Activated T-helper 2 cell treated with anti-CD3 and anti-CD28 coated beads, Interferon-gamma antibody, Interleukin-2, Interleukin-4, amounts not matched to agents 10 μg/mL and 5 μg/mL and 100 μg/mL, durations not matched to agents 14 hours and 24 hours and 36 hours (primary cell): Measurements from ENCODE around the gene CEP128. TPM values are rescaled to one million over a fixed set of nuclear protein-coding genes. Genes with fewer than 3 reads are reported as not detected.

ENCODE experiments used
- DNase-seq: peaks from one replicate; pipeline ENCODE4 v3.0.0; 2021; ENCODE audit warnings: low spot score
- H3K27ac Mint-ChIP-seq: one replicate; pipeline ENCODE4 v1.8.0; 2021; ENCODE audit warnings: mixed read lengths
- H3K27me3 Mint-ChIP-seq: one replicate; pipeline ENCODE4 v1.8.0; 2021; ENCODE audit warnings: low read depth, mixed read lengths
- H3K36me3 Mint-ChIP-seq: one replicate; pipeline ENCODE4 v1.8.0; 2021; ENCODE audit warnings: low read depth, mixed read lengths
- H3K4me1 Mint-ChIP-seq: one replicate; pipeline ENCODE4 v1.8.0; 2021; ENCODE audit warnings: low read depth, mixed read lengths
- H3K4me3 Mint-ChIP-seq: one replicate; pipeline ENCODE4 v1.8.0; 2021; ENCODE audit warnings: low read depth, mild to moderate bottlenecking, moderate library complexity, mixed read lengths
- H3K9me3 Mint-ChIP-seq: one replicate; pipeline ENCODE4 v1.8.0; 2021; ENCODE audit warnings: mixed read lengths
- intact Hi-C: fragments of 100-400 bp; cut with micrococcal nuclease; formaldehyde crosslinking; loops from one replicate; pipeline ENCODE4 v1.15.1; 2023
- total RNA-seq: library from RNA; stranded (reverse); gene quantifications from 2 replicates; pipeline ENCODE4 v1.2.3, GENCODE V29; 2022

Gene CEP128
- total RNA-seq, 1 donor from 2014 or later, result 18.0 TPM

DNA sequence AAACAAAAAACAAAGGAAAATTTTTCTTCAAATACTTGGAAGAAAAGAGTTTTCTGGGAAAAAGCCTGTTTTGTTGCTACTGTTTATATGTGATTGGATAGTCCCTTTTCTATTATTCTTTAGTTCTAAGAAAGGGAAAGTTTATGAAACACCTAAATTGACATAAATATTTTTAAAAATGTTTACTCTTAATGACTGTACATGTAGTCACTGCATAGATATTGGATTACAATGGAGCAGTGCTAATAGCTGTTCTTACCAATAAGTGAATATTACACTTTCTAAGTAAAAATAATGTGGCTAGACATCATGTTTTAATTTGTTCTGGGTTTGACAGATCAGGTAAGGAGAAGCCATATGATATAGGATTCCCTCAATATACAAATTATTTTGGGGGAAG is 377.5 kb downstream of the CEP128 start:
- no peak for DNase-seq
- no peak overlapping the region for H3K4me3 Mint-ChIP-seq
- no peak overlapping the region for H3K27ac Mint-ChIP-seq
- peaks cover 3% of the 10 kb centered on the region for H3K4me1 Mint-ChIP-seq
- intact Hi-C loops, result no loop called here
- H3K27me3 Mint-ChIP-seq, result no peaks in the 10 kb centered on the region
- H3K9me3 Mint-ChIP-seq, result no peaks in the 10 kb centered on the region
- H3K36me3 Mint-ChIP-seq, result no peaks in the 10 kb centered on the region

DNA sequence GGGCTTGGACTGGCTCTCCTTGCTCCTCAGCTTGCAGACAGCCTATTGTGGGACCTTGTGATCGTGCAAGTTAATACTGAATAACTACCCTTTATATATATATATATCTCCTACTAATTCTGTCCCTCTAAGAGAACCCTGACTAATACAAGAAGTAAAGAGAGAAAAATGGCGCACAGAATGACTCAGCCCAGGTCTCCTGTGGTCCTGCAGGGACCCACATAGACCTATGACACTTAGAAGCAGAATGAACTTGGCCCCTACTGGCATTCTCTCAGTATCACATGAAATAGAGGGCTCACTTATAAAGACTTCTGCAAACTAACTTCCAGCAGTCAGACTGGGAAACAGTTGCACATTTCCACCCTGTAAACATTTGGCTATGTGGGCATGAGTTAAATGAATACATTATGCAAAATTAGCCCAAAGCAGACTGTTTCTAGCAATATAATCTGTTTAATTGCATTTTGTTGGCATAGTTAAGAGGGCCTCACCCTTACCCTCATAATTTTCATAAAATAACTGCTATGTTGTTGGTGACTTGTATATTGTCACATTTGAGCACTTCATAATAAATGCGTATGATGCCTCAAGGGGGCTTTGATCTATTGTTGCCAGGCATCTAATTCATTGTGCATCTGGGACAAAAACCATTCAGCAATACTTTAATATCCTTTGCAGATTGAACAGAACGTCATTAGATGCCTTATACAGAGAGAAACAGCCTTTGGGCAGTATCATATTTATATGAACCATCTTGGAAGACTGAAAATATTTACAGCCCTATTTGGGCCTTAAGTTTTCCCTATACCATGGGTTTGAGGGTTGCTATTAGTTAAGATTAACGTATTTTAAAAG is 380.5 kb downstream of the CEP128 start:
- no peaks in the 10 kb centered on the region for H3K9me3 Mint-ChIP-seq
- H3K4me1 Mint-ChIP-seq, result no peaks in the 10 kb centered on the region
- H3K36me3 Mint-ChIP-seq, result no peaks in the 10 kb centered on the region
- no peak overlapping the region for H3K27ac Mint-ChIP-seq
- H3K4me3 Mint-ChIP-seq, result no peak overlapping the region
- no peaks in the 10 kb centered on the region for H3K27me3 Mint-ChIP-seq
- DNase-seq, result no peak
- intact Hi-C loops, result no loop called here

DNA sequence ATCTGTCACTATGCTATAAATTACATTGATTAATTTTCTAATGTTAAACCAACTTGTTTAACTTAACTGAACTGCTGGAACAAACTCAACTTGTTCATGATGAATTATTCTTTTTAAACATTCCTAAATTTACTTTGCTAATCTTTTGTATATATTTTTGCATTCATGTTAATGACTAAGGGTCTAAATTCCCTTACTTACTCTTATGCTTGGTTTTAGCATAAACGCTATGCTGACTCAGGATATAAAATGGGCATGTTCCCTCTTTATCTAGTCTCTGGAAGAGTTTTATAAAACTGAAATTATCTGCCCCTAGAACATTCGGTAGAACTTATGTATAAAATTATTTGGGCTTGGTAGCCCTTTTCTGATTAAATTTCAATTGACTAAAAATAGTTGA is 387.4 kb downstream of the CEP128 start:
- H3K27me3 Mint-ChIP-seq, result no peaks in the 10 kb centered on the region
- H3K9me3 Mint-ChIP-seq, result no peaks in the 10 kb centered on the region
- H3K36me3 Mint-ChIP-seq, result no peaks in the 10 kb centered on the region
- DNase-seq, result no peak
- H3K27ac Mint-ChIP-seq, result no peak overlapping the region
- H3K4me1 Mint-ChIP-seq, result no peaks in the 10 kb centered on the region
- intact Hi-C loops, result no loop called here
- H3K4me3 Mint-ChIP-seq, result no peak overlapping the region

GRCh38 chr14:80549141-80549540 is 392.4 kb downstream of the CEP128 start:
- H3K9me3 Mint-ChIP-seq, result no peaks in the 10 kb centered on the region
- intact Hi-C loops, result no loop called here
- no peaks in the 10 kb centered on the region for H3K4me1 Mint-ChIP-seq
- no peak for DNase-seq
- H3K27me3 Mint-ChIP-seq, result no peaks in the 10 kb centered on the region
- no peaks in the 10 kb centered on the region for H3K36me3 Mint-ChIP-seq
- H3K4me3 Mint-ChIP-seq, result no peak overlapping the region
- H3K27ac Mint-ChIP-seq, result no peak overlapping the region

- Mint-ChIP-seq H3K36me3 (no peaks in the 10 kb centered on the region), H3K4me3 (no peak overlapping the region), H3K27ac (no peak overlapping the region), H3K4me1 (no peaks in the 10 kb centered on the region), H3K27me3 (no peaks in the 10 kb centered on the region), H3K9me3 (no peaks in the 10 kb centered on the region)
- intact Hi-C loops, result no loop called here
- DNase-seq, result no peak
These were observed 395.3 kb downstream of the CEP128 start for GRCh38 chr14:80545935-80546854.

DNA sequence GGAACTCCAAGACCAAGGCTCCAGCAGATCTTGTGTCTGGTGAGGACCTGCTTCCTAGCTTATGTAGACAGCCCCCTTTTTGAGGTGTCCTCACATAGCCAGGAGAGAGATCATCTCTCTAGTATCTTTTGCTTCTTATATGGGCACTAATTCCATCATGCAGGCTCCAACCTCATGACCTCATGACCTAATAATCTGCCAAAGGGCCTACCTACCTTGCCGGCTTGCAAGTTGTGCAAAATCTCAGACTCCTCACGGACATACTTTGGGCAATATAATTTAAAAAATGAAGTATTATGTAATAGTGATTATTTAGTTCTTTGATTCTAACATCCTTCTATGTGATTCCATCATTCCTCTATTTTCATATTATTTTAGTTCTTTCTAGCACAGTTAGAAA is 397.2 kb downstream of the CEP128 start:
- H3K4me1 Mint-ChIP-seq, result no peaks in the 10 kb centered on the region
- intact Hi-C loops, result no loop called here
- no peaks in the 10 kb centered on the region for H3K9me3 Mint-ChIP-seq
- H3K27ac Mint-ChIP-seq, result no peak overlapping the region
- no peak for DNase-seq
- no peak overlapping the region for H3K4me3 Mint-ChIP-seq
- no peaks in the 10 kb centered on the region for H3K27me3 Mint-ChIP-seq
- no peaks in the 10 kb centered on the region for H3K36me3 Mint-ChIP-seq

- H3K4me1 Mint-ChIP-seq, result no peaks in the 10 kb centered on the region
- no peaks in the 10 kb centered on the region for H3K36me3 Mint-ChIP-seq
- no peak overlapping the region for H3K27ac Mint-ChIP-seq
- no peak overlapping the region for H3K4me3 Mint-ChIP-seq
- no peak for DNase-seq
- no peaks in the 10 kb centered on the region for H3K27me3 Mint-ChIP-seq
- H3K9me3 Mint-ChIP-seq, result no peaks in the 10 kb centered on the region
- intact Hi-C loops, result no loop called here
These were observed 398.3 kb downstream of the CEP128 start for GRCh38 chr14:80543211-80543610.

- H3K4me1 Mint-ChIP-seq, result no peaks in the 10 kb centered on the region
- no peak overlapping the region for H3K27ac Mint-ChIP-seq
- intact Hi-C loops, result no loop called here
- H3K36me3 Mint-ChIP-seq, result no peaks in the 10 kb centered on the region
- no peaks in the 10 kb centered on the region for H3K9me3 Mint-ChIP-seq
- H3K4me3 Mint-ChIP-seq, result no peak overlapping the region
- no peaks in the 10 kb centered on the region for H3K27me3 Mint-ChIP-seq
- DNase-seq, result no peak
These were observed 402.7 kb downstream of the CEP128 start for GRCh38 chr14:80538633-80539375.

GRCh38 chr14:80537626-80538025 is 403.9 kb downstream of the CEP128 start:
- Mint-ChIP-seq H3K9me3 (no peaks in the 10 kb centered on the region), H3K27me3 (no peaks in the 10 kb centered on the region), H3K4me3 (no peak overlapping the region), H3K36me3 (no peaks in the 10 kb centered on the region), H3K4me1 (no peaks in the 10 kb centered on the region), H3K27ac (no peak overlapping the region)
- intact Hi-C loops, result no loop called here
- no peak for DNase-seq

DNA sequence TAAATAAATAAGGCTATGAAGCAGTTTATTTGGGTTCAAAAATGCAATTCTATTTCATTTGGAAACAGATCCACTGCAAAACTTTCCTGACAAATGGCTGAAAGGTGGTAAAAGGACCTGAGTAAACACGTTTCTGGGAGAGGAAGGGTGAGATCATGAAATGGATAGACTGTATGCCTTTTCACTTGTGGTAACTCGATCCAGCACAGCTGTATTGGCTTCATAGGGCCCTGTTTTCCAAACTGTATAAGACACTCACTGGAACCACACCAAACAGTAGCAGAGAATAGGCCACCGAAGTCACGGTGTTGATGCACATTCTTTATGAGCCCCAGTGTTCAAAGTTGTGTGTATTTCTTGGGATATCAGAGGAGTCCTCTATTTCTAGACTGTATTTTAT is 405.1 kb downstream of the CEP128 start:
- Mint-ChIP-seq H3K27me3 (no peaks in the 10 kb centered on the region), H3K36me3 (no peaks in the 10 kb centered on the region), H3K9me3 (no peaks in the 10 kb centered on the region), H3K27ac (no peak overlapping the region), H3K4me1 (no peaks in the 10 kb centered on the region), H3K4me3 (no peak overlapping the region)
- DNase-seq, result no peak
- intact Hi-C loops, result no loop called here

DNA sequence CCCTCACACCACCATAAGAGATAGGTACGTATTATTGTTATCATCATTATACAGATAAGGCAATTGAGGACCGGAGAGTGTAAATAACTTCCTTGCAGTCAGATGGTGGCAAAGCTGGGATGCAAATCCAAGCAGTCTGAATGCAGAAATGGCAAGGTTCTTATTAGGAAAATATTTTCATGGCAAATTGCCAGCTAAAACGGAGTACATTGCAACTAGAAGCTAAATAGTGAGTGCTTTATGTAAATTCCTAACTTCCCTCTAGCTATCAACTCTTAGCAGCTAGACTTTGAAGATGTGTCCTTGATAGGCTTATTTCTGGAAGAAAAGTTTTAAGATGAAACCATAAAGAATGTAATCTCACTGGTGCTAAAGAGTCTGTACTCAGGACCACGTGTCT is 406.4 kb downstream of the CEP128 start:
- Mint-ChIP-seq H3K4me1 (no peaks in the 10 kb centered on the region), H3K36me3 (no peaks in the 10 kb centered on the region), H3K27me3 (no peaks in the 10 kb centered on the region), H3K9me3 (no peaks in the 10 kb centered on the region), H3K27ac (no peak overlapping the region), H3K4me3 (no peak overlapping the region)
- intact Hi-C loops, result no loop called here
- no peak for DNase-seq

GRCh38 chr14:80523518-80524117 is 417.9 kb downstream of the CEP128 start:
- Mint-ChIP-seq H3K27me3 (no peaks in the 10 kb centered on the region), H3K4me1 (no peaks in the 10 kb centered on the region), H3K36me3 (no peaks in the 10 kb centered on the region)

More at GRCh38 chr14:80523518-80524117, 417.9 kb downstream of the CEP128 start:
- Mint-ChIP-seq H3K4me3 (no peak overlapping the region), H3K27ac (no peak overlapping the region), H3K9me3 (no peaks in the 10 kb centered on the region)
- no peak for DNase-seq
- intact Hi-C loops, result no loop called here
